HUES64 (cell line): ENCODE data around the gene XPNPEP2.

ENCODE experiments used
- H3K27ac ChIP-seq: 2 replicates; pipeline ENCODE4 v1.7.0; 2013; ENCODE audit warnings: low read depth, low read length, inconsistent platforms
- H3K27me3 ChIP-seq: 2 replicates; pipeline ENCODE4 v1.6.1; 2013; ENCODE audit warnings: mild to moderate bottlenecking, low read length; ENCODE audit not compliant: insufficient read depth
- H3K36me3 ChIP-seq: 2 replicates; pipeline ENCODE4 v1.6.1; 2013; ENCODE audit warnings: mild to moderate bottlenecking, low read length; ENCODE audit not compliant: insufficient read depth
- H3K4me1 ChIP-seq: 2 replicates; pipeline ENCODE4 v1.6.1; 2013; ENCODE audit warnings: mild to moderate bottlenecking, low read length, moderate library complexity; ENCODE audit not compliant: insufficient read depth
- H3K4me3 ChIP-seq: 2 replicates; pipeline ENCODE4 v1.5.1; 2013; ENCODE audit warnings: mild to moderate bottlenecking, low read length, moderate library complexity
- H3K9ac ChIP-seq: 2 replicates; pipeline ENCODE4 v1.6.1; 2013; ENCODE audit warnings: mild to moderate bottlenecking, low read depth, low read length
- H3K9me3 ChIP-seq: 2 replicates; pipeline ENCODE4 v1.6.1; 2013; ENCODE audit warnings: low read depth, low read length; ENCODE audit not compliant: insufficient read depth
- WGBS: fragments of 150-250, 120-280 bp; methylation state at CpG from one replicate; pipeline ENCODE4 v1.1.7; 2013; ENCODE audit warnings: missing lambda C conversion rate; 5-methylcytosine and 5-hydroxymethylcytosine counted together

The XPNPEP2 gene

GRCh38 chrX:129781134-129781672, 42.4 kb downstream of the XPNPEP2 start:
- Histone ChIP-seq H3K27me3 (no peaks in the 10 kb centered on the region), H3K4me1 (no peaks in the 10 kb centered on the region), H3K27ac (no peak overlapping the region), H3K9ac (no peak overlapping the region), H3K36me3 (no peaks in the 10 kb centered on the region), H3K4me3 (no peak overlapping the region), H3K9me3 (no peaks in the 10 kb centered on the region)
- WGBS: 60% methylated on average over 3 of the region's 8 CpGs

GRCh38 chrX:129781680-129782495, 43.1 kb downstream of the XPNPEP2 start:
- Histone ChIP-seq H3K4me3 (no peak overlapping the region), H3K27me3 (no peaks in the 10 kb centered on the region)
- WGBS: 90% methylated on average over 9 of the region's 10 CpGs

GRCh38 chrX:129782706-129783105, 43.9 kb downstream of the XPNPEP2 start:
- Histone ChIP-seq H3K4me3 (no peak overlapping the region), H3K27me3 (no peaks in the 10 kb centered on the region), H3K4me1 (no peaks in the 10 kb centered on the region), H3K36me3 (no peaks in the 10 kb centered on the region), H3K27ac (no peak overlapping the region), H3K9me3 (no peaks in the 10 kb centered on the region), H3K9ac (no peak overlapping the region)
- 98% methylated on average over 4 of the region's 4 CpGs for WGBS

More at GRCh38 chrX:129781680-129782495, 43.1 kb downstream of the XPNPEP2 start:
- no peaks in the 10 kb centered on the region for H3K36me3 ChIP-seq
- no peaks in the 10 kb centered on the region for H3K4me1 ChIP-seq
- no peaks in the 10 kb centered on the region for H3K9me3 ChIP-seq
- H3K27ac ChIP-seq: no peak overlapping the region
- H3K9ac ChIP-seq: no peak overlapping the region

GRCh38 chrX:129783291-129783713, 44.5 kb downstream of the XPNPEP2 start:
- H3K4me3 ChIP-seq: no peak overlapping the region

GRCh38 chrX:129784371-129784770, 45.6 kb downstream of the XPNPEP2 start:
- Histone ChIP-seq H3K27me3 (no peaks in the 10 kb centered on the region), H3K4me3 (no peak overlapping the region), H3K9ac (no peak overlapping the region), H3K4me1 (no peaks in the 10 kb centered on the region), H3K36me3 (no peaks in the 10 kb centered on the region), H3K27ac (no peak overlapping the region), H3K9me3 (no peaks in the 10 kb centered on the region)
- 80% methylated on average over 6 of the region's 7 CpGs for WGBS

More at GRCh38 chrX:129783291-129783713, 44.5 kb downstream of the XPNPEP2 start:
- Histone ChIP-seq H3K9ac (no peak overlapping the region), H3K27ac (no peak overlapping the region), H3K27me3 (no peaks in the 10 kb centered on the region), H3K4me1 (no peaks in the 10 kb centered on the region), H3K36me3 (no peaks in the 10 kb centered on the region), H3K9me3 (no peaks in the 10 kb centered on the region)
- WGBS: 95% methylated on average over 11 of the region's 11 CpGs

- H3K27ac ChIP-seq: no peak overlapping the region
- H3K36me3 ChIP-seq: no peaks in the 10 kb centered on the region
- no peaks in the 10 kb centered on the region for H3K27me3 ChIP-seq
- H3K9me3 ChIP-seq: no peaks in the 10 kb centered on the region
- H3K4me1 ChIP-seq: no peaks in the 10 kb centered on the region
- 96% methylated on average over 9 of the region's 11 CpGs for WGBS
- H3K9ac ChIP-seq: no peak overlapping the region
- no peak overlapping the region for H3K4me3 ChIP-seq
These were observed 46.6 kb downstream of the XPNPEP2 start for GRCh38 chrX:129785160-129785947.

GRCh38 chrX:129786210-129786651, 47.5 kb downstream of the XPNPEP2 start:
- Histone ChIP-seq H3K9ac (no peak overlapping the region), H3K36me3 (no peaks in the 10 kb centered on the region), H3K27ac (no peak overlapping the region), H3K4me1 (no peaks in the 10 kb centered on the region), H3K27me3 (no peaks in the 10 kb centered on the region), H3K9me3 (no peaks in the 10 kb centered on the region), H3K4me3 (no peak overlapping the region)
- 89% methylated on average over 3 of the region's 3 CpGs for WGBS

- WGBS: 94% methylated on average over 9 of the region's 11 CpGs
- H3K9ac ChIP-seq: no peak overlapping the region
- no peaks in the 10 kb centered on the region for H3K9me3 ChIP-seq
- no peaks in the 10 kb centered on the region for H3K36me3 ChIP-seq
- no peak overlapping the region for H3K4me3 ChIP-seq
- no peak overlapping the region for H3K27ac ChIP-seq
- H3K27me3 ChIP-seq: no peaks in the 10 kb centered on the region
- H3K4me1 ChIP-seq: no peaks in the 10 kb centered on the region
These were observed 48.7 kb downstream of the XPNPEP2 start for GRCh38 chrX:129787336-129788055.

GRCh38 chrX:129788527-129788926, 49.7 kb downstream of the XPNPEP2 start:
- no peaks in the 10 kb centered on the region for H3K9me3 ChIP-seq
- H3K36me3 ChIP-seq: no peaks in the 10 kb centered on the region
- 89% methylated on average over 6 of the region's 6 CpGs for WGBS

GRCh38 chrX:129790146-129790545, 51.4 kb downstream of the XPNPEP2 start:
- Histone ChIP-seq H3K27ac (no peak overlapping the region), H3K9me3 (no peaks in the 10 kb centered on the region), H3K9ac (no peak overlapping the region), H3K4me1 (no peaks in the 10 kb centered on the region), H3K4me3 (no peak overlapping the region), H3K27me3 (no peaks in the 10 kb centered on the region), H3K36me3 (no peaks in the 10 kb centered on the region)
- WGBS: 88% methylated on average over 3 of the region's 3 CpGs

More at GRCh38 chrX:129788527-129788926, 49.7 kb downstream of the XPNPEP2 start:
- Histone ChIP-seq H3K27ac (no peak overlapping the region), H3K27me3 (no peaks in the 10 kb centered on the region), H3K4me1 (no peaks in the 10 kb centered on the region), H3K4me3 (no peak overlapping the region), H3K9ac (no peak overlapping the region)
